NOMO-1 treated with dmso at 0.1 percent for 144 hours (cell line): ENCODE measurements around the gene MCM10.
"Not testable (repeated sequence)": the region's sequence is repeated elsewhere in the genome, so short reads cannot be mapped to it uniquely, and the experiment has no call there.

Experiments
- DNase-seq: peaks from one replicate; lab custom pipeline; 2025; ENCODE audit not compliant: unreplicated experiment; lab: John Stamatoyannopoulos, UW

Gene MCM10

GRCh38 chr10:13160934-13161856 lies at the start of gene MCM10:
Gene MCM10 (plus strand): TSS chr10:13161558. CDS start chr10:13164203, 2,645 bp downstream.
- peak; percentile 98 for DNase-seq

GRCh38 chr10:13113544-13113943 lies 47.8 kb upstream of the MCM10 start:
- no peak for DNase-seq

- no peak for DNase-seq
These were observed 45.2 kb upstream of the MCM10 start for GRCh38 chr10:13115832-13116803.

- peak; percentile 58 for DNase-seq
These were observed 43.2 kb upstream of the MCM10 start for GRCh38 chr10:13117841-13118783.

- DNase-seq = no peak
These were observed 42.5 kb upstream of the MCM10 start for GRCh38 chr10:13118784-13119410.

GRCh38 chr10:13120786-13121499 lies 40.4 kb upstream of the MCM10 start:
- peak; percentile 7 for DNase-seq

GRCh38 chr10:13121500-13121854 lies 39.9 kb upstream of the MCM10 start:
- no peak for DNase-seq

GRCh38 chr10:13136651-13137050 lies 24.7 kb upstream of the MCM10 start:
- DNase-seq = no peak

- DNase-seq = no peak
These were observed 22.2 kb upstream of the MCM10 start for GRCh38 chr10:13139150-13139549.

- DNase-seq = no peak
These were observed 21.7 kb upstream of the MCM10 start for GRCh38 chr10:13139676-13140075.

GRCh38 chr10:13140627-13141190 lies 20.6 kb upstream of the MCM10 start:
- no peak for DNase-seq

GRCh38 chr10:13143766-13144165 lies 17.6 kb upstream of the MCM10 start:
- no peak for DNase-seq

GRCh38 chr10:13144814-13145213 lies 16.5 kb upstream of the MCM10 start:
- DNase-seq = no peak

GRCh38 chr10:13146379-13146778 lies 15.0 kb upstream of the MCM10 start:
- no peak for DNase-seq

GRCh38 chr10:13147161-13147560 lies 14.2 kb upstream of the MCM10 start:
- DNase-seq = no peak

GRCh38 chr10:13152296-13152695 lies 9.1 kb upstream of the MCM10 start:
- DNase-seq = no peak

- not testable (repeated sequence) for DNase-seq
These were observed 5.5 kb upstream of the MCM10 start for GRCh38 chr10:13155860-13156259.

GRCh38 chr10:13158401-13158800 lies 3.0 kb upstream of the MCM10 start:
- no peak for DNase-seq

- DNase-seq = no peak
These were observed 506 bp downstream of the MCM10 start for GRCh38 chr10:13161857-13162271.
